ENCODE measurements around the gene AKR1C1. TPM values are rescaled to one million over a fixed set of nuclear protein-coding genes. Genes with fewer than 3 reads are reported as not detected.

Gene AKR1C1
- total and polyA plus RNA-seq, 2 of the 13 experiments (the other 11 are each of a cell fraction or from before 2014, with no cell fraction given), result 948 to 2,238 TPM

DNA sequence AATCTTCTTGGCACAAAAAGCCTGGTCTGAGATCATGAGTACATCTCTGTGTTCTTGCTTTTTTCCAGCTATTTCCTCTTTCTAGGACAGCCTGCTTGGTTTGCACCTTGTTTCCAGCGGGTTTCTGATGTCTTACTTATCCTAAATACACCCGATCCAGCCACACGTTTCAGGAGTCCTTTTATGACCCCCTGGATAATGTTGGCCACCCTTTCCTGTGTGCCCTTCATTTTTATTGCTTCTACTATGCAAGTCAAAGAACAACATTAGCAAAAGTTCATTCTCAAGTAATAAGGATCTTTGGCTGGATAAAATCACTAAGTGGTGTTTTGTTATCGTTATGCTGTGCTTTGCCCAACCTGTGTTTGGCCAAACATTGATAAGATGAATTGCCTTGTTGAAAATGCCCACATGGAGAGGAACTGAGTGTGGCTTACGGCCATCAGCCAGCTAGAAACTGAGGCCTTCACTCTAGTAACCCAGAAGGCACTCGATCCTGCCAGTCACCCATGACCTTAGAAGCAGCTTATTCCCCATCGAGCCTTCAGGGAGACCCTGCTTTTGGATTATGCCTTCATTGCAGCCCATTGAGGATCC lies 28.7 kb upstream of the AKR1C1 start:
- DNase-seq (ENCODE audit: low spot score), result no peak
- Histone ChIP-seq H3K4me3 (replicated peaks in 1 of 3; ENCODE audit: insufficient read depth in 1 of 3, low read depth in 2 of 3, low read length in 3 of 3) (no peak overlapping the region), H3K9me3 (ENCODE audit: low read length) (no peaks in the 10 kb centered on the region), H3K27ac (ENCODE audit: extremely low read length, insufficient read depth, low read length) (no peak overlapping the region), H3K4me2 (ENCODE audit: low read depth, low read length) (no peak overlapping the region), H3K79me2 (ENCODE audit: insufficient read depth, low read length) (no peaks in the 10 kb centered on the region), H2AFZ (ENCODE audit: low read length) (no peak overlapping the region), H4K20me1 (ENCODE audit: insufficient read depth, low read length) (no peaks in the 10 kb centered on the region), H3K36me3 (replicated peaks in 1 of 2; ENCODE audit: control insufficient read depth in 1 of 2, insufficient read depth in 2 of 2, low read length in 2 of 2) (no peaks in the 10 kb centered on the region), H3K27me3 (ENCODE audit: control insufficient read depth in 1 of 2, insufficient read depth in 2 of 2, low read length in 2 of 2) (no peaks in the 10 kb centered on the region), H3K4me1 (ENCODE audit: insufficient read depth, low read length) (peaks cover 31% of the 10 kb centered on the region), H3K9ac (ENCODE audit: insufficient read depth, low read depth, low read length) (no peak overlapping the region)
- no peak for ATAC-seq
- FAIRE-seq, result no peak
- CTCF ChIA-PET (ENCODE audit: low intra/inter-chr PET ratio, low total read pairs), result no interaction called here
- TF ChIP-seq SALL1 (CRISPR knock-in tag; IDR thresholded peaks at IDR 0.05) (no peak), ZFP36L2 (CRISPR knock-in tag; IDR thresholded peaks at IDR 0.05) (no peak), KLF11 (CRISPR knock-in tag; IDR thresholded peaks at IDR 0.05) (no peak), ZNF383 (CRISPR knock-in tag; IDR thresholded peaks at IDR 0.05; ENCODE audit: borderline replicate concordance) (no peak), CBX1 (IDR thresholded peaks at IDR 0.05; ENCODE audit: low read depth) (no peak)
- TF ChIP-seq, protein P1, sequence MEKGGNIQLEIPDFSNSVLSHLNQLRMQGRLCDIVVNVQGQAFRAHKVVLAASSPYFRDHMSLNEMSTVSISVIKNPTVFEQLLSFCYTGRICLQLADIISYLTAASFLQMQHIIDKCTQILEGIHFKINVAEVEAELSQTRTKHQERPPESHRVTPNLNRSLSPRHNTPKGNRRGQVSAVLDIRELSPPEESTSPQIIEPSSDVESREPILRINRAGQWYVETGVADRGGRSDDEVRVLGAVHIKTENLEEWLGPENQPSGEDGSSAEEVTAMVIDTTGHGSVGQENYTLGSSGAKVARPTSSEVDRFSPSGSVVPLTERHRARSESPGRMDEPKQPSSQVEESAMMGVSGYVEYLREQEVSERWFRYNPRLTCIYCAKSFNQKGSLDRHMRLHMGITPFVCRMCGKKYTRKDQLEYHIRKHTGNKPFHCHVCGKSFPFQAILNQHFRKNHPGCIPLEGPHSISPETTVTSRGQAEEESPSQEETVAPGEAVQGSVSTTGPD (CRISPR knock-in tag; IDR thresholded peaks at IDR 0.05), result no peak
- TF ChIP-seq, protein P2, sequence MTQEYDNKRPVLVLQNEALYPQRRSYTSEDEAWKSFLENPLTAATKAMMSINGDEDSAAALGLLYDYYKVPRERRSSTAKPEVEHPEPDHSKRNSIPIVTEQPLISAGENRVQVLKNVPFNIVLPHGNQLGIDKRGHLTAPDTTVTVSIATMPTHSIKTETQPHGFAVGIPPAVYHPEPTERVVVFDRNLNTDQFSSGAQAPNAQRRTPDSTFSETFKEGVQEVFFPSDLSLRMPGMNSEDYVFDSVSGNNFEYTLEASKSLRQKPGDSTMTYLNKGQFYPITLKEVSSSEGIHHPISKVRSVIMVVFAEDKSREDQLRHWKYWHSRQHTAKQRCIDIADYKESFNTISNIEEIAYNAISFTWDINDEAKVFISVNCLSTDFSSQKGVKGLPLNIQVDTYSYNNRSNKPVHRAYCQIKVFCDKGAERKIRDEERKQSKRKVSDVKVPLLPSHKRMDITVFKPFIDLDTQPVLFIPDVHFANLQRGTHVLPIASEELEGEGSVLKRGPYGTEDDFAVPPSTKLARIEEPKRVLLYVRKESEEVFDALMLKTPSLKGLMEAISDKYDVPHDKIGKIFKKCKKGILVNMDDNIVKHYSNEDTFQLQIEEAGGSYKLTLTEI (CRISPR knock-in tag; conservative IDR thresholded peaks at IDR 0.05), result no peak
- TF ChIP-seq, protein P3, sequence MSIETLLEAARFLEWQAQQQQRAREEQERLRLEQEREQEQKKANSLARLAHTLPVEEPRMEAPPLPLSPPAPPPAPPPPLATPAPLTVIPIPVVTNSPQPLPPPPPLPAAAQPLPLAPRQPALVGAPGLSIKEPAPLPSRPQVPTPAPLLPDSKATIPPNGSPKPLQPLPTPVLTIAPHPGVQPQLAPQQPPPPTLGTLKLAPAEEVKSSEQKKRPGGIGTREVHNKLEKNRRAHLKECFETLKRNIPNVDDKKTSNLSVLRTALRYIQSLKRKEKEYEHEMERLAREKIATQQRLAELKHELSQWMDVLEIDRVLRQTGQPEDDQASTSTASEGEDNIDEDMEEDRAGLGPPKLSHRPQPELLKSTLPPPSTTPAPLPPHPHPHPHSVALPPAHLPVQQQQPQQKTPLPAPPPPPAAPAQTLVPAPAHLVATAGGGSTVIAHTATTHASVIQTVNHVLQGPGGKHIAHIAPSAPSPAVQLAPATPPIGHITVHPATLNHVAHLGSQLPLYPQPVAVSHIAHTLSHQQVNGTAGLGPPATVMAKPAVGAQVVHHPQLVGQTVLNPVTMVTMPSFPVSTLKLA (IDR thresholded peaks at IDR 0.05), result no peak
- POLR2A ChIA-PET, result no interaction called here
- intact Hi-C loops (cut with micrococcal nuclease; ENCODE audit: unreplicated experiment) (no loop called here), in situ Hi-C loops (cut with HindIII; ENCODE audit: extremely low pct_ligation_motif_present, low pct_unique_long_range_greater_than_20kb) (no loop called here)
- 82% methylated on average over 7 of the region's 7 CpGs for WGBS (ENCODE audit: low lambda C conversion rate)
- no TSS peak for BruUV-seq (replicated peaks)

Measured in HepG2 (cell line).